ENCODE measurements around the gene LLCFC1.

- TF ChIP-seq CTCF (IDR thresholded peaks at IDR 0.05; ENCODE audit: low read length) (no peak), EZH2 (optimal IDR thresholded peaks at IDR 0.05; ENCODE audit: low read depth, low read length) (no peak), EZH2phosphoT487 (IDR thresholded peaks at IDR 0.05; ENCODE audit: low read length) (no peak)
These were observed 17.8 kb downstream of the LLCFC1 start for GRCh38 chr7:142956951-142957623.

All from MM.1S (cell line).